ENCODE data around the gene BLTP3A. TPM values are rescaled to one million over a fixed set of nuclear protein-coding genes. Genes with fewer than 3 reads are reported as not detected.
"Not testable (repeated sequence)": the region's sequence is repeated elsewhere in the genome, so short reads cannot be mapped to it uniquely, and the experiment has no call there.

BLTP3A gene
- total RNA-seq, 2 donors from 2014 or later: 7.5 to 9.7 TPM

DNA sequence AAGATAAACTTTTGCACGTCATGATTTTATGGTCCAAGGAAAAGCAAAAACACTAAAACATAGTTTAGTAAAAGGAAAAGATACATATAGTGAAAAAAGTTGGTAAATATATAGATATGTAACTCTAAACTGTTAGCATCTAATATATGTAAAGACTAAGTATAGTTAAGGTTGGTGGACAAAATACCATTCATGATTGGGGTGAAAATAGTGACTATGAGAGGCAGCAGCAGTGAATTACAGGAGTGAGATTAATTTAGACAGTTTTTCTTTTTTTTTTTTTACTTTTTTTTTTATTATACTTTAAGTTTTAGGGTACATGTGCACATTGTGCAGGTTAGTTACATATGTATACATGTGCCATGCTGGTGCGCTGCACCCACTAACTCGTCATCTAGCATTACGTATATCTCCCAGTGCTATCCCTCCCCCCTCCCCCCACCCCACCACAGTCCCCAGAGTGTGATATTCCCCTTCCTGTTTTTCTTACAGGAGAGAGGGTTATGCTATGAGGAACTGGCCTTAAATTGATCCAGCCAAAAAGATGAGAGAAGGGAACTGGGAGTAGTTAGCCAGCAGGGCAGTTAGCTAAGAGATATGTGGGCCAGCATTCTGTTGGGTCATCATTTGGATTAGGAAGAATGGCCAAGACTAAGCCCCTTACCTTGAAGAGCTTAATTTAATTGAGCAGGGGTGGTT, 27.1 kb downstream of the BLTP3A start:
- ATAC-seq; DNase-seq; intact Hi-C loops (cut with DNase I, micrococcal nuclease): not testable (repeated sequence)

DNA sequence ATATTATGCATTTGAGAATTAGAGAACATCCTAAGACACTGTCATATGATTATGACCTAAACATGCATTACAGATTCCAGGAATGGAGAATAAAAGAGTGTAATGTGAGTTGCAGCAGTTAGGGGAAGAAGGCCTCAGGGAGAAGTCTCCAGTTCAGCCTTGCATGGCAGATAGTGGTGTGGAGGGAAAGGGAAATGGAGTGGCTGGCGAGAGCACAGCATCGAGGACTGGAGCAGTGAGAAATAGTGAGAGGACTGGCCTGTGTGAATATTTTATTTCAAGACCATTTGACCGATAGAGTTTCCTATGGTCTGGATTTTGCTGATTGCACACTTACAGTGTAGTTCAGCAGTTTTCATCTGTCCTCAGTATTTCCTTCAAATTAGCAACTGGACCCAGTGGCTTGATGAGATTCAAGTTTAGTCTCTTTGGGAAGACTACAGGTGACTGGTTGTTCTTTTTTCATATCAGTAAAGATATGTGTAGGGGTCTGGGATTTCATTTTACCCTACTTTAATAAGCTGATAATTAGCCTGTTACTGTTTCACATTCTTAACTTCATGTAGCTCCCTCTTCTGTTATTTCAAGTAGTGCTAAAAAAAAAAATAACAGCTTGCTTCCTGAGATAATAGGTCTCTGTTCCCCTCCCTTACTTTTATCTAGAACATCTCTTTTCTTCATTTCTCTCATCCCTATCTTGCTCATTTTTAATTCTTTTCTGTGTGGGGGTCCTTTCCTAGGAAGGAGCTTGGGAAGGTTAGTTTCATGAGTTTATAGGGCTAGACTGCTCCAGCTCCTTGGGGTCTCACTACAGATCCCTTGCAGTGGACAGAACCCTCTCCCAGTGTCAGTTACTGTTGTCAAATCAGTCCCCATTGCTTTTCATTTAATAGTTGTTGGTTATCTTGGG, 27.9 kb downstream of the BLTP3A start:
- intact Hi-C loops (cut with DNase I, micrococcal nuclease): no loop called here
- no peak for DNase-seq
- no peak for ATAC-seq

DNA sequence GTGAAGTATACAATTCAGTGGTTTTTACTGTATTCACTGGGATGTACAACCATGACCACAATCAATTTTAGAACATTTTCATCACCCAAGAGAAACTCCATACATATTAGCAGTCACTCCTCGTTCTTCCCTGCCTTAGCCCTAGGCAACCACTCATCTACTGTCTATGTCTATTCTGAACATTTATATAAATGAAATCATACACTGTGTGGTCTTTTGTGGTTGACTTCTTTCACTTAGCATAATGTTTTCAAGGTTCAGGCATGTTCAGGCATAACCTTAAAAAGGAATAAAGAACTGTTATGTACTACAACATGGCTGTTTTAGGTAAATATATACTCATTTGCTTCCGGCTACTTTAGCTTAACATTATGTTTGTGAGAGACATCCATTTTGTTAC, 37.3 kb downstream of the BLTP3A start:
- ATAC-seq (no peak), DNase-seq (no peak)
- intact Hi-C loops (cut with DNase I, micrococcal nuclease): no loop called here

DNA sequence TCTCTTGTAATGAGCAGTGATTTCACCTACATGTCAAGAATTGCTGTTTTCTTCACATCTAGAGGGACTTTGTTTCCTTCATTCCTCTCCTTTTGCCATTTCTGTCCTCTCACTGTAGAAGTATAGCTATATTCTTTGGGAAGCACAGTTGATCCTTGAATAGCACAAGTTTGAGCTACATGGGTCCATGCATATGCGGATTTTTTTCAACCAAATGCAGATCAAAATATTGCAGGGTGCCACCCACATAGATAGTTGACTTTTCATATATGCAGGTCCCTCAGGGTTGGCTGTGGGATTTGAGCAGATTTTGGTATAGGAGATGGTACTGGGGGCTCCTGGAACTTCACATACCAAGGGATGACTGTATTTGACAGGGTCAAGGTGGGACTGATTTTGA, 41.1 kb downstream of the BLTP3A start:
- intact Hi-C loops (cut with DNase I, micrococcal nuclease): no loop called here
- DNase-seq (no peak), ATAC-seq (no peak)

DNA sequence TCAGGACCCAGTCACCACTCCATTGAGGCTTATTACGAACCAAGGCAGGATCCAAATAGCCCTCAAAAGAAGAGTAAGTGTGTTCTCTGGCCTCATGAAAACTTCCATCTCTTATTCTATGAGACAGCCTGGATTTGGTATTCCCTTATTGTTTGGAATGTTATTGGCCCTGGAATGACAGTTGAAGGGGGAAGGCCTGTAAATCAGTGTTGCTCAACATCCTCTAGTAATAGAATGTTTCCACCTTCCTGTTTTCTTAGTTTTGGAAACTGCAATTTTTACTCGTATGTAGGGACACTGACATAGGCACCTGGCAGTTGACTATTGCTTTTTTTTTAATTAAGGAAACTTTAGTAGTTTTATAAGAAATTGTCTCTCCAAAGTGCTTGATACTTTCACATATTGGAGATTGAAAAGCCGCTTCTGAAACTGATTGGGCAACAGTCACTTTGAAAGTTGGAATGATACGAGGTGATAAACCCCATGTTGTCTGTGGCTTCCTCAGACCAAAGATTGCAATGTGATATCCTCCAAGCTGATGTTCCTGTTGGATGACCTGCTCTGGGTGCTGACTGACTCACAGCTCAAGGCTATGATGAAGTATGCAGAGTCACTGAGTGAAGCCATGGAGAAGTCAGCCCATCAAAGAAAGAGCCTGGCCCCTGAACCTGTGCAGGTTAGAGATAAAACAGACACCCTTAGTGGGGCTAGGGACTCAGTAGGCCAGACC, 43.1 kb downstream of the BLTP3A start:
- intact Hi-C loops (cut with DNase I, micrococcal nuclease): no loop called here
- ATAC-seq: no peak
- DNase-seq: no peak

DNA sequence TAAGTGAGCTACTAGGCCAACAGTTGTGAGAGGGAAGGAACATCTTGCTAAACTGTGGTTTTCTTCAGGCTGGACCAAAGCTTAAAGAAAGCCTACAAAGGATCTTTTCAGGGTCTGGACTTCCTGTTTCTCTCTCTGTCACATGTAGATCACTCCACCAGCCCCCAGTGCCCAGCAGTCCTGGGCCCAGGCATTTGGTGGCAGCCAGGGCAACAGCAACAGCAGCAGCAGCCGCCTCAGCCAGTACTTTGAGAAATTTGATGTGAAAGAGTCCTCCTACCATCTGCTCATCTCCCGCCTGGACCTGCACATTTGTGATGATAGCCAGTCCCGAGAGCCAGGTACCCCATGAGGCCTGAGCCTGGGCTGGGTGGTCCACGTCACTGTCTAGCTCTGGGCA, 44.1 kb downstream of the BLTP3A start:
- intact Hi-C loops (cut with DNase I, micrococcal nuclease): no loop called here
- no peak for DNase-seq
- no peak for ATAC-seq

DNA sequence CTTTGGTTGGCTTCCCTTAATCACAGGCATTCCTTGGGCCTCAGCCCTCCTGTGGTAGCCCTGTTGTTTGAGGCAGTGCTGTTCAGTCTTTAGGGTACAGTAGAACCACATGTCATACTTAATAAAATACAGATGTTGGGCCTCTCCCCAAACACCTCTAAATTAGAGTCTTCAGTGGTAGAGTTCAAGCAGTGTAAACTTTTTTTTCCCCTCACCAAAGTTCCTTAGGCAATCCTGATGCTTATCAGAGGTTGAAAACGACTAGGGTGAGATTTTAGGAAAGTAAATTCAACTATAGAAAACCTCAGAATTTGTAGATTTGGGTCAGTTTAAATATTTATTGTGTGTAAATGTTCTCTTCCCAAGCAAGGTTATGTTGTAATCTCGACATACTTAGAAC, 44.6 kb downstream of the BLTP3A start:
- ATAC-seq: no peak
- no peak for DNase-seq
- intact Hi-C loops (cut with DNase I, micrococcal nuclease): no loop called here

DNA sequence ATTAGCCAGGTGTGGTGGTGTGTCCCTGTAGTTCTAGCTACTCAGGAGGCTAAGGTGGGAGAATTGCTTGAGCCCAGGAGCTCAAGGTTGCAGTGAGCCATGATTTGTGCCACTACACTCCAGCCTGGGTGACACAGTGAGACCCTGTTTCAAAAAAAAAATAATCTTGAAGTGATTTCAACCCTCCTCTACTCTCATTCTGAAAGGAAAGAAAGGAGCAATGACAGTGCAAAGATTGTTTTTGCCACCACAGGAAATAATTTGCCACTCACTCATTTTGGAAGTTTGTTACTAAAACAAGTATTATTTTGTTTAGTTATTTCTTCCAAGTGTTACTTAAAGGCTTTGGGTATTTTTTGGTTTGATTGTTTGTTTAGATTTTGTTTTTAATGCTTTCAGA, 45.6 kb downstream of the BLTP3A start:
- intact Hi-C loops (cut with DNase I, micrococcal nuclease): no loop called here
- DNase-seq: no peak

DNA sequence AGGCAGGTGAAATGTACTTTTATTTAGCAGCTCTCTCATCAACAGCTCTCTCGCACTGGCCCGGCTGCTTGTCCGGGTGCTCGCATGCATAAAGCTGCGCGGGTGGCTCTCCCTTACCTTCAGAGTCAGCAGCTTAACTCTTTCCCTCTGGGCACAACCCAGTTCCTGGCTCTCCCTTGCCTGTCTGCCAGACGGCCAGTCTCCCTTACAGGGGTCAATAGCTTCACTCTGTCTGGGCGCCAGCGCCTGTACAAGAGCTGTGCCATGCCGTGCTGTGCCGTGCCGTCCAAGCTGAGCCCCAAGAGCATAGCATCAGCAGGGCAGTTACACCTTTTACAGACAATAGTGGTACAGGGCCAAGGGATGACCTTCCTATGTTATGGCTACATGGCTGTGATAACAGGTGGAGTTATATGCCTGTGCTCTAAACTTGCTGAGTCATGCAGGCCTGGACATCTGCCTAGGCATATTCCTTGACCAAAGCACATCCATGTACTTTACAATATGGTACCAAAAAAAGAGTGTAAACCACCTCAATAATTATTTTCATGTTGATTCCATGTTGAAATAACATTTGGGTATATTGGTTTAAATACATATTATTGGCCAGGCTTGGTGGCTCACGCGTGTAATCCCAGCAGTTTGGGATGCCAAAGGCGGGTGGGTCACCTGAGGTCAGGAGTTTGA, 47.9 kb downstream of the BLTP3A start:
- DNase-seq (no peak), ATAC-seq (no peak)
- intact Hi-C loops (cut with DNase I, micrococcal nuclease): no loop called here

More for the DNA sequence above, 45.6 kb downstream of the BLTP3A start:
- ATAC-seq: no peak

Other genes with a start within 250 kb of the BLTP3A start
- gene SPDEF, start 235.8 kb upstream of the BLTP3A start, total RNA-seq: 10 to 100 TPM; 59.4 to 73.5 TPM
- gene ILRUN, start 95.3 kb upstream of the BLTP3A start, total RNA-seq: 10 to 100 TPM; 48.0 to 57.6 TPM
- 10 to 100 TPM; 54.8 to 60.7 TPM for gene SNRPC, start 34.6 kb upstream of the BLTP3A start, total RNA-seq
- 10 to 100 TPM; 21.6 to 25.0 TPM for gene TAF11, start 96.0 kb downstream of the BLTP3A start, total RNA-seq
- 10 to 100 TPM; 31.8 to 32.0 TPM for gene ANKS1A, start 97.2 kb downstream of the BLTP3A start, total RNA-seq

Data from left colon (tissue), 2 donors.